GM10847 (cell line): ENCODE results near the gene ZNF70.

Source experiments
- POLR2A ChIP-seq: IDR thresholded peaks from 2 replicates; pipeline ENCODE4 v1.6.1; 2011; ENCODE audit not compliant: insufficient read length; ENCODE audit errors: extremely low read depth

The ZNF70 gene

DNA sequence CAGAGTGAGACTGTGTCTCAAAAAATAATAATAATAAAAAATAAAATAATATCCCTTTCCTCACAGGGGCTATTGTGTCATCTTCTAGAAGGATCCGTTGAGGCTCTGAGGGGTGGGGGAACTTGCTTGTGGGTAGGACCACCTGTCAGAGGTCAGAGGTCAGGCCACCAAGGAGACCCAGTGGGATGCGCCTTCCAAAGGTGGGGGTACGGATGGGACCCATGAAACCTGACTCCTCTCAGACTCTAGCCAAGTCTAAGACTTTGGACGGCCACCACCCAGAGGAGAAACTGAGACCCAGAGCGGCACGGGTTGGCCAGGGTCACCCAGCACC lies 21.4 kb upstream of the ZNF70 start:
- no peak for TF ChIP-seq POLR2A

DNA sequence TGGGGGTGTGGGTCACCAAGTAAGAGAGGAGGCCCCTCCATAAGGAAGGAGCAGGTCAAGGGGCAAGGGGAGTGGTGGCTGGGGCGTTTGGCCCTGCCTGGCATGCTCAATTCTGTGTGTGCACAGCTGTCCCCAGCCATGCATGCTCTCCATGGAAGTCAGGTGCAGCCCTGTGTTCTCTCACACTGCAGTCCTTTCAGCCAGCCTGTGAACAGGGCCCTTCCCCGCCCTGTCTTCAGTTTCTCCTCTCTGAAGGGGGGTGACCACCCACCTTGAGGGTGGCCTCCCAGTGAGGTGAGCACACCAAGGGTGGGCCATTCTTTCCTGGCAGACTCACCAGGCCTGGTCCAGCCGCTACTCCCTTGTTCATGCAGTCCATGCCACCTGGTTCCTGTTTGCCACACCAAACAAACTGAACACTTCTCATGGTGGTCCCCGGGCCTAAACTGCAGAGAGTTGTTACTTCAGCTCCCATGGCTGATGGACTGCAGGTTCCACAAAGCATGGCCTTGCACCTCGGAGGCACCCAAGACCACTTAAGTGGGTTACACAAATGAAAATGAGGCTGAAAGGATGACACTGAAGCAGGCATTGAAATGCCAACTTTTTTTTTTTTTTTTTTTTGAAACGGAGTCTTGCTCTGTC lies 18.5 kb upstream of the ZNF70 start:
- TF ChIP-seq POLR2A = no peak

DNA sequence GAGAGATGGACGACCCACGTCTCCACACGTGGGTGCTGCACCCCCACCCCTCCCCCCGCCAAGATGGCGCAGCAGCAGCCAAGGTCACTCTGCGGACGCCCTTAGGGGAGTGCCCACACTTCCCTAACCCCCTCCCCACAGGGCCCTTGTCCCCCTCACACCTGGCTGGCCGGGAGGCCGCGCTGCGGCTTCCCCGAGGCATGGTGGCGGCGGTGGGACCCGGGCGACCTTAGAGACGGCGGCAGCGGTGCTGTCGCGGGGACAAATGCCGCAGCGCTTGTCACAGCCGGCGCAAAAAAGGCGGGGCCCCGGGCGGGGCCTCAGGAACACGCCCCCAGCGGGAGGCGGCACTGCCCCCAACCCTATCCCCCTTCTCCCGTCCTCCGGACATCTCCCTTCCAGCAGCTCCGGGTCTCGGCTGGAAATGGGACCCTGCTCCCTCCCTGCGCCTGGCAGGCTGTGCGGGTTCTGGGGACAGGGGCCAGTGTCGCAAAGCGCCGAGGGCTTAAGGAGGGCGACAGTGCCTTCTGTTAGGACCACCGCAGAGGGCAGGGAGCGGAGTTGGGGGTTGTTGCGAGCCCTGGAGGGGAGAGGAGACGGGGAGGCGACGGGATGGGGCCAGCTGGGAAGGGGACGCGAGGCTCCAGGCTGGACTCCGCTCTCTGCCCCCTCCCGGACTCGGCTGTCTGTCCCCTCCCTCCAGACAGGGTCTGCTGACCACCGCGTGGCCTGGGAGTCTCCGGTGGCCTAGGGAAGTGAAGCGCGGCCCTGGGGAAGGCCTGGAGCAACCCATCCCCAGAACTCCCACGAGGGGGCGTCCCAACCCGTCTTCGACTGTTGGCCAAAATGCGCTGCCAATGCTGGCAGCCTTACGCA lies 17.0 kb upstream of the ZNF70 start, which contains the start of gene CHCHD10:
Gene CHCHD10, minus strand, starts transcription at position 300 of the 876 bp plus-strand sequence. Its CDS starts 98 bp downstream, at position 202.
- peak; percentile 53 for TF ChIP-seq POLR2A

DNA sequence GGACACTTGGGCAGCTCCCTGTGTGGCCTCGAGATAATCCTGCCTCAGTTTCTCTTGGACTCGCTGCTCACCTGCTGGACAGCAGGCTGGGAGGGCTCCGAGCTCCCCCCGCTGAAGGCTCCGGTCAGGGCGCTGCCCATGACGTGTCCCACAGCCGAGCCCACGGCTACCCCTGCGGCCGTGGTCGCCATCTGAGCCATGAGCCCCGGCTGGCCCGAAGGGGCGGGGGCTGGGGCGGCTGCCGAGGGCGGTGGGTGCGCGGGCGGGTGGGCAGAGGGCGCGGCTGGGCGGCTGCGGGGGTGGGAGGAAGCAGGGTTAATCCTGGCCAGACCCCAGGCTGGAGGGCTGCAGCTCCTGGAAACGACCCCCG lies 16.4 kb upstream of the ZNF70 start:
- no peak for TF ChIP-seq POLR2A

DNA sequence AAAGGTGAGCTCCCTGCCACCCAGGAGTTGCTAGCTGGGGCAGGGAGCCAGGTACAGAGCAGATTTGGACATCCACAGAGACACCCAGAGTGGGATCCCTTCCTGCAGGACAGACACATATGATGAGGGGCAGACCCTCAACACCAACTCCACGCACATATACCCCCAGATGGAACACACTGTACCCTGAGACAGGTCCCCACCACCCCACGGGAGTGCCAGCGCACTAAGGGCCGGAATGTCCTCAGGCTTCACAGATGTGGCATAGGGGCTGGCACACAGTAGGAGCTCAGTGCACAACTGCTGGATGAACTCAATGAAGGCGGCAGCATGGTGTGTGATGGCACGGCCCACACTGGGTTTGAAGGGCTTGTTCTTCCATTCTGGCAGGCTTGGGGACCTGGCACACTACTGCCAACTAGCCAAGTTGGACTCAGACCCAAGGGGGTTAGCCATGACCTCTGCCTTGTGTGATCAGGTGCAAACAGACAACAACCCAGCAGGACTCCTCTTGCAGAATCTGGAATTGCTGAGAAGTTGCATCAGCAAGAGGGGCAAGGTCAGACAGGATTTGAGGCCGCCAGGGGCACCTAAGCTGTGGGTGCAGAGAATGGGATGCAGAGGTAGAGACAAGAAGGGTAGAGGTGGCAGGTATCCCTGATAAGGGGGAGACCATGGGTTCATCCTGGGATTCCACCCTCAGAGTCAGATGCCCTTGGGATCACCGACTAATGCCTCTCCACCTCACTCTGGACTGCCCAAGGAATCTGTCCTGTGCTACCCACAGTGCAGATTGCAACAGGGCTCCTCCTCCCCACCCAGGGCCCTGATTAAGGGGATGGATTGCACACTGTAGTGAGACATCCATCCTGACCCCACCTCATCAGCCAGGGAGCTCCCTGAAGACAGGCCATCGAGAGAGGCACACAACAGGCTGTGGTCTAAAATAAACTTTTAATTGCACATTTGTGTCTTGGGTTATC lies 14.3 kb upstream of the ZNF70 start:
- TF ChIP-seq POLR2A = no peak

DNA sequence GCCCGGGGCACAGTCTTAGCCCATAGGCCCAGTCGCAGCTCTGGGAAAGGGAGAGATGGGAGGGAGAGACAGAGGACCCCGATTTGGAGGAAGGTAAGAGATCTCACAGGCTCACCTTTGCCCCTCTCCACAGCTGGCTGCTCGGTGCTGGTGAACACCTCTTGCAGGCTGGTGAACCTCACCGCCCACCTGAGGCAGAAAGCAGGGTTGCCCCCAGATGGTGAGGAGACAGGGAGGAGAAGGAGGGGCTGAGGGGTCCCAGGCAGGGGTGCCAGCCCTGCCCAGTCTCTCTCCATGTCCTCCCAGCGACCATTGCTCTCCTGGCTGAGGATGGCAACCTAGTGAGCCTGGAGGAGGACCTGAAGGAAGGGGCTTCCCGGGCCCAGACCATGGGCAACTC lies 13.0 kb upstream of the ZNF70 start:
- TF ChIP-seq POLR2A = no peak

DNA sequence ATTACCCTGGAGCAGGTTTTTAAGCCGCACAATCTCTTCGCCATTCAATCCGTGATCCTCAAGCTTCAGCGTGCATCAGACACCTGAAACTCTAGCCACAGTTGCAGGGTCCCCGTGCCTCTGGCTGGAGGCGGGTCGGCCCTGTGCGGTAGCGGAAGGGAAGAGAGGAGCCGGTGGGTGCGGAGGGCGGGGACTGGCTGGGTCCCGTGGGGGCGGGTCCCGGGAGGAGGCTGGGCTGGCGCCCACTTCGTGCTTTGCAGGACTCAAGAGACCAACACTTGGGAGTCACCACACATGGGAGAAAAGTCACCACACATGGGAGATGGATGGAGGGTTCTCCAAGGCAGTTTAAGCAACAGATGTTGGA lies 12.7 kb upstream of the ZNF70 start:
- TF ChIP-seq POLR2A = peak; percentile 15

DNA sequence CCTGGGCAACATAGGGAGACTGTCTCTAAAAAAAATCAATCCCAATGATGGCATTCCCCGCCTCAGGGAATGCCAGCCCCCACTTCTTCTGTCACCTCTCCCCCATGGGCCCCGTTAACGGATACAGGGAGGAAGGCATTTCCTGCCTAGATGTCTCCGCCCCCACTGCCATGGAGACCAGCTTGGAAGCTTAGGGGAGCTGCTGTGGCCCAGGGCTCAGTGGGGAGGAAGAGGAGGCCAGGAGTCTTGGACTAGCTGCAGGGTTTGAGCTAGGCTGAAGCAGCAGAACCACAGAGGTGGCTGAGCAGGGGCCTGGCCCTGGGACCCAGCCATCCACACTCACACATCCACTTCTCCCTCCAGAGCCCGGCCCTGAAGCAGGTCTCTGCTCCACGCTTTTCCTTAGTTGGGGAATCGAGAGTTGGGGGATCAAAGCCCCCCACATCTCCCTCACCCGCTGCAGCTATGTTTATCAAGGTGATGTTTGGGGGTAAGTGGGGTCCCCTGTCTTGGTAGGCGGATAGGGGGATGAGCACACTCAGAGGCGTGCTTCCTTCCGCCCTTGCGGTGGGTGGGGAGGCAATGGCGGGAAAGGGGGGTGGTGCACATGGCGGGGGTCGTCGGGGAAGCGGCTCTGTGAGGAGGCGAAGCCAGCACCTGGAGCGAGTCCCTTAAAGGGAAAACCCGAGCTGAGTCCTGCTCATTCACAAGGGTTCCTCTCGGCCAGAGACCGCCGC lies 12.1 kb upstream of the ZNF70 start, which contains the start of gene C22orf15:
Gene C22orf15, plus strand, starts transcription at position 149 of the 737 bp plus-strand sequence. Its CDS starts 317 bp downstream, at position 466.
- no peak for TF ChIP-seq POLR2A

DNA sequence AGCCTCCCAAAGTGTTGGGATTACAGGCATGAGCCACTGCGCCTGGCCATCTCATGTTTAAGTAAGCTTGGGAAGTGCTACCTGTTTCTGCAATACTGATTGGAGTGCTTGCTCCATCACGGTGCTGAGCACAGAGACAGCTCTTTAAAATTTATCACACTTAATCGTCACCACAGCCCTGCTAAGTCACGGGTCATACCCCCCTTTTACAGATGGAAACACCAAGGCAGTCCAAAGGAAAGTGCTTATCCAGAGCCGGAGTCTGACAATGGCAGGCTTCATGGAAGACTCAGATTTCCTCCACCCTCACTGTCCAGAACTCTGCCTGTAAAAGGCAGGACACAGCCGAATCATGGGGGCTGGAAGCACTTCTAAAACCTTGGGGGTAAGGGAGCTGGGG lies 9.1 kb upstream of the ZNF70 start:
- no peak for TF ChIP-seq POLR2A

DNA sequence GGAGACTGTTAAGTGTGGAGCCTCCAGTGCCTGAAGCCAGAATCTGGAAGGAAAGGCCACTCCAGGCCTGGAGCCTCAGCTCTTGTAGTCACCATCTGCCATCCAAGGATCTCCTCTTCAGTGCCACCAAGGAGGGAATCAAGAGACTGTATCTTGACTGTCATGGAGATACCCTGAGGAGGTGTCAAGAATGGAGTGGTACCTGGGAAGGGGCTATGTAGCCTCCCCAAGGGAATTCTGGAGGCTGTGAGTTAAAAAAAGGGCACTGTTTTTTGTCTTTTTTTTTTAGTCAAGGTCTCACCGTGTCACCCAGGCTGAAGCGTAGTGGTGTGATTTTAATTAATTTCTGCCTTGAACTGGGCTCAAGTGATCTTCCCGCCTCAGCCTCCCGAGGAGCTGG lies 8.7 kb upstream of the ZNF70 start:
- no peak for TF ChIP-seq POLR2A

DNA sequence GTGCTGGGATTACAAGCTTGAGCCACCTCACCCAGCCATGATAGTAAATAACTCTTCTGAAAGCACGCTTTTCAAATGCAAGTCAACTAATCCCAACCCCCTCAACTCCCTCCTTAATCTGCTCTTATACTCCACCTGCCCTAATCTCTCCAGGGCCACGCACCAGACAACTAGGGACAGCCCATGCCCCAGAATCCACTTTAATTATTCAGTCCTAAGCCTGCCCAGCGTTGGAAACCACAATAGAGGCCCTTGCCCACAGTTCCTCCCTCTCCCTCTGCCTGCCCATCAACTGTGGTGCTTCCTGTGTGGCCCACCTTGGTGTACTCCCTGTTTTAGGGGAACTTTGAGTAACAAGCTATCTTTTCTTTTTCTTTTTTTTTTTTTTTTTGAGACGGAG lies 6.0 kb upstream of the ZNF70 start:
- TF ChIP-seq POLR2A = no peak

DNA sequence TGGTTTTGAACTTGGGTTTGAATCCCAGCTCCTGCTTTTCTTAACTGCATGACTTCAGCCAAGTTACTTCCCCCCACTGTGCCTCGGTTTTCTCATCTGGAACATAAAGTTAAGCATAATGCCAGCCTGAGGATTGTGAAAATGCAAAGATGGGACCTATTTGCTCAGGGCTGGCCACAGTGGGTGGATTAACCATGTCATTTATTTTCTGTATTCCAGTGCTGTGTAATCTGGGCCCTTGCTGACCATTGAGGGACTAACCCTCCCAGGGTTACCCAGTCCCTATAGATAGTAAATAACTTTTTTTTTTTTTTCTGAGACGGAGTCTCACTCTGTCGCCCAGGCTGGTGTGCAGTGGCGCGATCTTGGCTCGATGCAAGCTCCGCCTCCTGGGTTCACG lies 4.8 kb upstream of the ZNF70 start:
- TF ChIP-seq POLR2A = no peak

DNA sequence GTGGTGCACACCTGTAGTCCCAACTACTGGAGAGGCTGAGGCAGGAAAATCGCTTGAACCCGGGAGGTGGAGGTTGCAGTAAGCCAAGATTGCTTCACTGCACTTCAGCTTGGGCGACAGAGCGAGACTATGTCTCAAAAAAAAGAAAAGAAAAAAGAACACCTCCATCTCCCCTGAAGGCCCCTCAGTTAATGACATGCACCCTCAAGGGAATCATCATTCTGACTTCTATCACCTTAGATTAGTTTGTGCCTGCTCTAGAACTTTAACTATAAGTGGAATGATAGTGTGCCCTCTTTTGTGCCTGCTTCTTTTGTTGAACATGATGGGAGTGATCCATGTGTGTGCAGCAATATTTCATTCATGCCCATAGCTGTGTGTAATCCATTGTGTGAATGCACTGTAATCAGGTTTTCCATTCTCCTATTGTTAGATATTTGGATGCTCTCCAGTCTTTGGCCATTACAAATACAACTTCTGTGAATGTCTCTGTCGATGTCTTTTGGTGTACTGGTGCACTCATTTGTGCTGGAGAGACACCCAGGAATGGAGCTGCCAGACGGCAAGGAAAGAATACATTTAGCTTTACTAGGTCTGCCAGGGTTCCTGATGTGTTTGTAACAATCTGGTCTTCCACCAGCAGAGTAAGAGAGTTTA lies 4.2 kb upstream of the ZNF70 start:
- no peak for TF ChIP-seq POLR2A

DNA sequence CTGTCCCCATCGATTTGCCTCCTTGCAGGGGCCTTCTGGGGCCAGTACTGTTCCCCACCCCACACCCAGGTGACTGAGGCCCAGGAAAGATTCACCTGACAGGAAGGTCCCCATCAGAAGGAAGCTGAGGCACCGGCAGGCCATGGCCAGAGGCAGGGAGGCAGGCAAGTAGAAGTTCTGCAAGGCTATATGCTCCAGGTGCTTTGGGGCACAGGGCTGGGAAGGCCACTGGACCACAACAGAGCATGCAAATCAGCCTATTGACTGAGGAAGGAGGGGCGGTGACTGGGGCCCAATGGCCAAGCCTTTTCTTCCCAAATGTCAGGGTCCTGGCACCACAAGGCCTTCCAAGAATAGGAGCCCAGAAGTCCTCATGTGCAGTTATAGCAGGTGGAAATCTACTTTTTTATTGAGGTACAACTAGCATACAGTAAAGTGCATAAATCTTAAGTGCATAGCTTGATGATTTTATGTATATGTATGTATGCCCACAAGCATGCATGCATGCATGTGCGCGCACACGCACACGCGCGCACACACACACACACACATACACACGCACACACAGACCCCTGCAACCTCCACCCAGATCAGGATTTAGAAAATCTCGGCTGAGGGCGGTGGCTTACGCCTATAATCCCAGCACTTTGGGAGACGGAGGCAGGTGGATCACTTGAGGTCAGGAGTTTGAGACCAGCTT lies 3.5 kb upstream of the ZNF70 start, which contains the start of gene VPREB3:
Gene VPREB3, minus strand, starts transcription at position 206 of the 700 bp plus-strand sequence. Its CDS starts 62 bp downstream, at position 144.
- no peak for TF ChIP-seq POLR2A
